ENCODE data around the gene LZTR1. TPM values are rescaled to one million over a fixed set of nuclear protein-coding genes. Genes with fewer than 3 reads are reported as not detected.

Gene LZTR1
- total and polyA plus RNA-seq, 2 of the 8 experiments (the other 6 are each of a cell fraction or from before 2014, with no cell fraction given): 22.3 to 31.0 TPM

DNA sequence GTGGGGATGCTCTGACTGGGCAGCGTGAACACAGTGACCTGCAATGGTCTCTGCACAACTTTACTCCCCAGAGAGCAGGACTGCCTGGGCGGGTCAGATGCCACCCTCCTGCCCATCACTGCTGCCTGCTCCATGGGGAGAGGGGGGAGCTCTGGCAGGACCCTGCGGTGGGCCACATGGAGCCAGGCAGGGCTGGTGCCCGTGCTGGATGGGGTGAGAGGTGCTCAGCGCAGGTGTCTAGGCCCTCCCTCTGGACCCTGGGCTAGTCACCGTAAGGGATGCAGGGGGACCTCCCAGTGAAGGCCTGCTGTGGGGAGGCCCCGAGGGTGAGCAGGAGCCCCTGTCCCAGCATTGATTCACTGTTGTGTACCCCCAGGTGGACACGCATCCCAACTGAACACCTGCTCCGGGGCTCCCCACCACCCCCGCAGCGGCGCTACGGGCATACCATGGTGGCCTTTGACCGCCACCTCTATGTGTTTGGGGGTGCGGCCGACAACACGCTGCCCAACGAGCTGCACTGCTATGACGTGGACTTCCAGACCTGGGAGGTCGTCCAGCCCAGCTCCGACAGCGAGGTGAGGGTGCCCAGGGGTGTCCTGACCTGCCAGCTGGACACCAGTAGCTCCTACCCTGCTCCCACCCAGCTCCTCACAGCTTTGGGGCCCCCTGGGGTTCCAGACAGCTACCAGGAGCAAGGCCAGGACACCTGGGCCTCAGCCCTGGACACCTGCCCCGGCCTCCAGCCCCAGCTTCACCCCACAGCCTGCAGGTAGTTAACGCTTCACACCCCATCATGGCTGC is 9.4 kb downstream of the LZTR1 start (continued):
- TF ChIP-seq RAD21 (IDR thresholded peaks at IDR 0.05 in 1 of 2, conservative IDR thresholded peaks at IDR 0.05 in 1 of 2; ENCODE audit: low read depth in 2 of 2, low read length in 2 of 2) (no peak), SIRT6 (IDR thresholded peaks at IDR 0.05; ENCODE audit: low read length) (no peak), CBX8 (IDR thresholded peaks at IDR 0.05; ENCODE audit: borderline replicate concordance, low read depth, low read length) (no peak), GTF2F1 (IDR thresholded peaks at IDR 0.05; ENCODE audit: borderline replicate concordance, low read depth, low read length) (no peak), MAFK (IDR thresholded peaks at IDR 0.05; ENCODE audit: low read depth, low read length) (no peak), EZH2 (IDR thresholded peaks at IDR 0.05; ENCODE audit: low read depth, low read length, severe bottlenecking) (no peak), POLR2AphosphoS5 (IDR thresholded peaks at IDR 0.05; ENCODE audit: low read depth, low read length) (no peak), TAF1 (IDR thresholded peaks at IDR 0.05; ENCODE audit: low read depth, low read length) (no peak)
